HEK293 (cell line): ENCODE results near the gene CNTLN.

Source experiments
- SETDB1 ChIP-seq: IDR thresholded peaks from one replicate; pipeline ENCODE4 v1.6.1; 2017; ENCODE audit warnings: mild to moderate bottlenecking, low read length, moderate library complexity, mixed read lengths; ENCODE audit not compliant: insufficient read length
- TCF7L2 ChIP-seq: IDR thresholded peaks from 2 replicates; pipeline ENCODE4 v1.6.1; 2011; ENCODE audit warnings: low read depth, mild to moderate bottlenecking, inconsistent platforms, low read length, moderate library complexity, borderline replicate concordance
- ZBTB1 ChIP-seq: fragments of 450-650 bp; formaldehyde crosslinking; IDR thresholded peaks from 2 replicates; pipeline ENCODE4 v1.5.1; 2016; ENCODE audit warnings: missing biosample characterization, missing genetic modification characterization
- ZNF114 ChIP-seq: fragments of 450-650 bp; formaldehyde crosslinking; IDR thresholded peaks from 2 replicates; pipeline ENCODE4 v1.5.0; 2017; ENCODE audit warnings: missing biosample characterization, missing genetic modification characterization
- ZNF311 ChIP-seq: fragments of 450-650 bp; formaldehyde crosslinking; IDR thresholded peaks from 2 replicates; pipeline ENCODE4 v1.5.1; 2017; ENCODE audit warnings: missing biosample characterization, missing genetic modification characterization, borderline replicate concordance
- ZNF660 ChIP-seq: fragments of 450-650 bp; IDR thresholded peaks from 2 replicates; pipeline ENCODE4 v1.5.1; 2018; ENCODE audit warnings: missing biosample characterization, mild to moderate bottlenecking, missing genetic modification characterization
- TF ChIP-seq, protein P1 (sequence below): fragments of 450-650 bp; formaldehyde crosslinking; IDR thresholded peaks from 2 replicates; pipeline ENCODE4 v1.5.1; 2016; ENCODE audit warnings: missing biosample characterization, missing genetic modification characterization

DNA sequence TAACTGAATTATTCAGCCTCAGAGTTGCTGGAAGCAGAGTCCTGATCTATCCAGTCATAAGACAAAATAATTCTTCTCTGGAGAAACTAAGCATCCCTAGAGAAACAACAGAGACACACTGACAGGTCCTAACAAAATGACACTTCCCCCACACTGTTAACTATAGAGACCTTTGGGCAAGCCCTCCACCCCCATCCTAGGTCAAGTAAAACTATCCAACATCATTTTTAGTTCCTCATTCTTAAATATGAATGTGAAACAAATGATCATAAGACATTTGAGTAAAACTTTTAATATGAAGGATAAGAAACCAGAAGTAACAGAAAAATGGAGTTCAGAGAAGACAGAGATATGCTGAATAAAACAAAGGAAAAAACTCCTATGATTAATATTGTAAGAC lies 30.9 kb downstream of the CNTLN start:
- TF ChIP-seq ZNF311 (tag by site-specific recombination) (no peak), TCF7L2 (no peak), SETDB1 (no peak), ZBTB1 (tag by site-specific recombination) (no peak), ZNF660 (tag by site-specific recombination) (no peak), ZNF114 (no peak)
- TF ChIP-seq, protein P1, sequence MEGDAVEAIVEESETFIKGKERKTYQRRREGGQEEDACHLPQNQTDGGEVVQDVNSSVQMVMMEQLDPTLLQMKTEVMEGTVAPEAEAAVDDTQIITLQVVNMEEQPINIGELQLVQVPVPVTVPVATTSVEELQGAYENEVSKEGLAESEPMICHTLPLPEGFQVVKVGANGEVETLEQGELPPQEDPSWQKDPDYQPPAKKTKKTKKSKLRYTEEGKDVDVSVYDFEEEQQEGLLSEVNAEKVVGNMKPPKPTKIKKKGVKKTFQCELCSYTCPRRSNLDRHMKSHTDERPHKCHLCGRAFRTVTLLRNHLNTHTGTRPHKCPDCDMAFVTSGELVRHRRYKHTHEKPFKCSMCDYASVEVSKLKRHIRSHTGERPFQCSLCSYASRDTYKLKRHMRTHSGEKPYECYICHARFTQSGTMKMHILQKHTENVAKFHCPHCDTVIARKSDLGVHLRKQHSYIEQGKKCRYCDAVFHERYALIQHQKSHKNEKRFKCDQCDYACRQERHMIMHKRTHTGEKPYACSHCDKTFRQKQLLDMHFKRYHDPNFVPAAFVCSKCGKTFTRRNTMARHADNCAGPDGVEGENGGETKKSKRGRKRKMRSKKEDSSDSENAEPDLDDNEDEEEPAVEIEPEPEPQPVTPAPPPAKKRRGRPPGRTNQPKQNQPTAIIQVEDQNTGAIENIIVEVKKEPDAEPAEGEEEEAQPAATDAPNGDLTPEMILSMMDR (tag by site-specific recombination), result no peak
